ENCODE results near the gene CSTF2T.

DNA sequence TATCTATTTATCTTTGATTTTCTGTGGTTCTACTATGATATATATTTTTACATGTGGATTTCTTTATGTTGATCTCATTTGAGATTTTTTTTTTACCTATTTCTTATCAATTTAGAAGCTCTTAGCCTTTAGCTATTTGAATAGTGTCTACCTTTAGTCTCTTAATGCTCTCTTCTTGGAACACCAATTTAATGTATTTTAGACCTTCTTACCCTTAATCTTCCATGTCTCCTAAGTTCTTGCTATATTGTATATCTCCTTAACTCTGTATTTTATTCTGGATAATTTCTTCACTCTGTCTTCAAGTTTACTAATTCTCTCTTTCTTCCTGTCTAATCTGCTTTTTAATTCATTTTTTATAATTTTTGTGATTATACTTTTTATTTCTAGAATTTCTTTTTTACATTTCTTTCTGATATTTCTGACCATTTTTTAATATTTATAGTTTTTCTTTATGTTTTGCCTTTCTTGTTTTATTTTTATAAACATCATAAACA, 27.3 kb downstream of the CSTF2T start:
- TF ChIP-seq SP140L (CRISPR knock-in tag; IDR thresholded peaks at IDR 0.05; ENCODE audit: borderline replicate concordance) (no peak), JUN (CRISPR knock-in tag; IDR thresholded peaks at IDR 0.05) (no peak), MEF2D (CRISPR knock-in tag; IDR thresholded peaks at IDR 0.05) (no peak), MXI1 (IDR thresholded peaks at IDR 0.05; ENCODE audit: borderline replicate concordance, low read depth, low read length) (no peak), U2AF2 (IDR thresholded peaks at IDR 0.05; ENCODE audit: low read depth, low read length) (no peak), NPAS2 (CRISPR knock-in tag; IDR thresholded peaks at IDR 0.05; ENCODE audit: borderline replicate concordance) (no peak), CBX1 (IDR thresholded peaks at IDR 0.05; ENCODE audit: low read depth) (no peak), ZNF777 (CRISPR knock-in tag; IDR thresholded peaks at IDR 0.05) (no peak), ZFX (CRISPR knock-in tag; IDR thresholded peaks at IDR 0.05; ENCODE audit: low read depth) (no peak)
- TF ChIP-seq, protein P1, sequence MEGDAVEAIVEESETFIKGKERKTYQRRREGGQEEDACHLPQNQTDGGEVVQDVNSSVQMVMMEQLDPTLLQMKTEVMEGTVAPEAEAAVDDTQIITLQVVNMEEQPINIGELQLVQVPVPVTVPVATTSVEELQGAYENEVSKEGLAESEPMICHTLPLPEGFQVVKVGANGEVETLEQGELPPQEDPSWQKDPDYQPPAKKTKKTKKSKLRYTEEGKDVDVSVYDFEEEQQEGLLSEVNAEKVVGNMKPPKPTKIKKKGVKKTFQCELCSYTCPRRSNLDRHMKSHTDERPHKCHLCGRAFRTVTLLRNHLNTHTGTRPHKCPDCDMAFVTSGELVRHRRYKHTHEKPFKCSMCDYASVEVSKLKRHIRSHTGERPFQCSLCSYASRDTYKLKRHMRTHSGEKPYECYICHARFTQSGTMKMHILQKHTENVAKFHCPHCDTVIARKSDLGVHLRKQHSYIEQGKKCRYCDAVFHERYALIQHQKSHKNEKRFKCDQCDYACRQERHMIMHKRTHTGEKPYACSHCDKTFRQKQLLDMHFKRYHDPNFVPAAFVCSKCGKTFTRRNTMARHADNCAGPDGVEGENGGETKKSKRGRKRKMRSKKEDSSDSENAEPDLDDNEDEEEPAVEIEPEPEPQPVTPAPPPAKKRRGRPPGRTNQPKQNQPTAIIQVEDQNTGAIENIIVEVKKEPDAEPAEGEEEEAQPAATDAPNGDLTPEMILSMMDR (CRISPR knock-in tag; IDR thresholded peaks at IDR 0.05), result no peak
- TF ChIP-seq, protein P2, sequence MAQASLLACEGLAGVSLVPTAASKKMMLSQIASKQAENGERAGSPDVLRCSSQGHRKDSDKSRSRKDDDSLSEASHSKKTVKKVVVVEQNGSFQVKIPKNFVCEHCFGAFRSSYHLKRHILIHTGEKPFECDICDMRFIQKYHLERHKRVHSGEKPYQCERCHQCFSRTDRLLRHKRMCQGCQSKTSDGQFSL (CRISPR knock-in tag; IDR thresholded peaks at IDR 0.05), result no peak
- TF ChIP-seq, protein P3, sequence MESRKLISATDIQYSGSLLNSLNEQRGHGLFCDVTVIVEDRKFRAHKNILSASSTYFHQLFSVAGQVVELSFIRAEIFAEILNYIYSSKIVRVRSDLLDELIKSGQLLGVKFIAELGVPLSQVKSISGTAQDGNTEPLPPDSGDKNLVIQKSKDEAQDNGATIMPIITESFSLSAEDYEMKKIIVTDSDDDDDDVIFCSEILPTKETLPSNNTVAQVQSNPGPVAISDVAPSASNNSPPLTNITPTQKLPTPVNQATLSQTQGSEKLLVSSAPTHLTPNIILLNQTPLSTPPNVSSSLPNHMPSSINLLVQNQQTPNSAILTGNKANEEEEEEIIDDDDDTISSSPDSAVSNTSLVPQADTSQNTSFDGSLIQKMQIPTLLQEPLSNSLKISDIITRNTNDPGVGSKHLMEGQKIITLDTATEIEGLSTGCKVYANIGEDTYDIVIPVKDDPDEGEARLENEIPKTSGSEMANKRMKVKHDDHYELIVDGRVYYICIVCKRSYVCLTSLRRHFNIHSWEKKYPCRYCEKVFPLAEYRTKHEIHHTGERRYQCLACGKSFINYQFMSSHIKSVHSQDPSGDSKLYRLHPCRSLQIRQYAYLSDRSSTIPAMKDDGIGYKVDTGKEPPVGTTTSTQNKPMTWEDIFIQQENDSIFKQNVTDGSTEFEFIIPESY (CRISPR knock-in tag; IDR thresholded peaks at IDR 0.05), result no peak
